GM19438 (cell line): ENCODE measurements around the gene GGTA1.
"Not testable (repeated sequence)": the region's sequence is repeated elsewhere in the genome, so short reads cannot be mapped to it uniquely, and the experiment has no call there.

ENCODE experiments used
- ATAC-seq: cut with Tn5 transposase; IDR thresholded peaks from one replicate; pipeline ENCODE4 v1.9.1; 2021; ENCODE audit warnings: low read depth; ENCODE audit not compliant: unreplicated experiment

Gene GGTA1

DNA sequence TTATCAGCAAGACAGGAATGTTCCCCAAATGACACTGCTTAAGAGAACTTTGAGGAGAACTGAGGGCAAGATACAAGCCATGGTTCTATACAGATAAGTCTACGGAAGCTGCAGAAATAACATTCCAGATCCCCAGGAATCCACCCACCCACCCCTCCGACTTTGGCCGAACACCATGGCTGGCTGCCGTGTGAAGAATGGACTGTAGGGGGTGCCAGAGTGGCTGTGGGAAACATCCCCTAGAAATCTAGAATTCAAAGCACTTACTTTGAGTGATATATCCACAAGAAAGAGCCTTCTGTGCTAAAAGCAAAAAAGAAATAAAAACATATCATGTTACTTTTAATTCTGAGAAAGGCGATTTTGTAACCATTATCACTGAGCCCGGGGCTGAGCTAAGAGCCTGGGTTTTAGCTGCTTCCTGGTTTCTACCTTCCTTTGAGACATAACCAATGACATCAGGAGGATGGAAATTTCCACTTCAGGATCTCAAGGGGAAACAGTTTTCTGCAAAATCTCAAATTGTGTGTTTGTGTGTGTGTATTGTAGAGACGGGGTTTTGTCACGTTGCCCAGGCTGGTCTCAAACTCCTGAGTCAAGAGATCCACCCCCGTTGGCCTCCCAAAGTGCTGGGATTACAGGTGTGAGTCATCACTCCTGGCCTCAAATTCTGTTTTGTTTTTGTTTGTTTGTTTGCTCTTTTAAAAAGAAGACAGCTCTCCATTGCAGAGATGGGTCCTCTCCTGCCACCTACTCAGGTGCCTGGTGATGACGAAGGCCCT lies 36.4 kb downstream of the GGTA1 start:
- no peak for ATAC-seq

DNA sequence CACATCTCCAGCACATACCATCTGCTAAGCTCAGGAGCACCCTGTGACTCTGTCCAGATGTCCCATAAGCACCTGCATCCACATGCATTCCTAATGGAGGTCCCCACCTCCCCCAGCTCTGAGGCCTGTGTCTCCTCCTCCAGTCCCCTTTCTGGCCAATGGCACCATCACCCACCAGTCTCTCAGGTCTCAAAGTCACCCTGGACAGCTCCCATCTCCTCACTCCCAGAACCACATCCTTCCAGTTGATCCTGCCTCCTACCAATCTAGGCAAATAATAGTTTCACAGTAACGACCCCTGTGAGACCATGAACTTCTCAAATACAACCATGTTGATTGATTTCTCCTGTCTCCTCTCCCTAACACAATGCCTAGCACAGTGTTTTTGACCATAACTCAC lies 40.1 kb downstream of the GGTA1 start:
- ATAC-seq = no peak

DNA sequence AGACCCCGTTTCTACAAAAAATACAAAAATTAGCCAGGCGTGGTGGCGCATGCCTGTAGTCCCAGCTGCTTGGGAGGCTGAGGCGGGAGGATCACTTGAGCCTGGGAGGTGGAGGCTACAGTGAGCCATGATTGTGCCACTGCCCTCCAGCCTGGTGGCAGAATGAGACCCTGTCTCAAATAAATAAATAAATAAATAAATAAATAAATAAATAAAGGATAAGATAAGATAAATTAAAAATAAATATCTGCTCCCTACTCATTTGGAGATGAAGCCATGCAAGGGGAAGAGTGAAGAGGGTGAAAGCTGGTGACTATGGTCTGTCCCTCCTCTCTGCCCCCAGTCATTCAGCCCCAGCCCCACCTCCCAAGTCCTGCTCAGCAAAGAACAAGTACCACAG lies 41.2 kb downstream of the GGTA1 start:
- ATAC-seq = not testable (repeated sequence)

DNA sequence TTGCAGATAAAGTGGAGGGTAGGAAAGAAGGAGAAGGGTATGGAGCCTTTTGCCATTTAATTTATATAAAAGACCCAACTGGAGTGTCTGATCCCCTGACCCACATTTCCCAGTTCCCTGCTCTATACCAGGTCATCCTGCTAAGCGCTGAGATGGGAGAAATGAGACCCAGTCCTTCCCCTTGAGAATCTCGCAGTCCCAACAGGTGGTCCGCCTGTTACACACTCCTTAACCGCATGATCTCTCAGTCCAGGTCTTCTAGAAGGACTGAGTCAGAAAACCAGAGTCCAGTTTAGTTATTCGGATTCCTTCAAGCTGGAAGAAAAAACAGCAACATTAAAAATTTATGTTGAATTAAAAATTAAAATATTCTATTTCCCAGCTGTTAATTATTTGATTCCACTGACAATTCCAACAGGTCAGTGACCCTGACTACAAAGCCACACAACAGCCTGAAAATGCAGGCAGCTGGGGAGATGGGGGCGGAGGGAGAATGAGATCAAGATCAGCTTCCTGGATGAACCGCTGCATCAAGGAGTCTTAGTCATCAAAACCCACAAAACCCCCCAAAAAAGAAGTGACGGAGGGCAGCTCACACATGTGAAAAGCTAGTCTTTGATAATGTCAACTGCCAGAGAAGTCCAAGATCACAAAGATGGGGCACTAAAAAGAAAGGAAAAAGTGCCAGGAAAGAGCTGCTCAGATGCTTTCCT lies 44.0 kb downstream of the GGTA1 start:
- no peak for ATAC-seq

DNA sequence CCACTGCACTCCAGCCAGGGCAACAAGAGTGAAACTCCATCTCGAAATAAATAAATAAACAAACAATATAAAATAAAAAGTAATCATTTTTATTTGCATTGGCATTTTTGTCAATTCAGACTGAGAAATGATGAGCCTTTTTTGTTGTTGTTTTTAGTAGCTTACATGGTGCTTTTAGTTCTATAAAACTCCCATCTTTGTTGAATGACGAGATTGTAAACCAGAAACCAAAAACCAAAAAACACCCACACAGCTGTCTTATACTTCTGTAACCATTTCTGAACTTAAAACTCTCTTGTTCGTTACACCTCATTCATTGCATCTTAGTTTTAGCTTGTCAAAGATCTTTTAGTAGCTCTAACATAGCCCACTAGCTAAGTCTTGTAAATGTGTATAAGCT lies 44.7 kb downstream of the GGTA1 start:
- ATAC-seq = no peak

DNA sequence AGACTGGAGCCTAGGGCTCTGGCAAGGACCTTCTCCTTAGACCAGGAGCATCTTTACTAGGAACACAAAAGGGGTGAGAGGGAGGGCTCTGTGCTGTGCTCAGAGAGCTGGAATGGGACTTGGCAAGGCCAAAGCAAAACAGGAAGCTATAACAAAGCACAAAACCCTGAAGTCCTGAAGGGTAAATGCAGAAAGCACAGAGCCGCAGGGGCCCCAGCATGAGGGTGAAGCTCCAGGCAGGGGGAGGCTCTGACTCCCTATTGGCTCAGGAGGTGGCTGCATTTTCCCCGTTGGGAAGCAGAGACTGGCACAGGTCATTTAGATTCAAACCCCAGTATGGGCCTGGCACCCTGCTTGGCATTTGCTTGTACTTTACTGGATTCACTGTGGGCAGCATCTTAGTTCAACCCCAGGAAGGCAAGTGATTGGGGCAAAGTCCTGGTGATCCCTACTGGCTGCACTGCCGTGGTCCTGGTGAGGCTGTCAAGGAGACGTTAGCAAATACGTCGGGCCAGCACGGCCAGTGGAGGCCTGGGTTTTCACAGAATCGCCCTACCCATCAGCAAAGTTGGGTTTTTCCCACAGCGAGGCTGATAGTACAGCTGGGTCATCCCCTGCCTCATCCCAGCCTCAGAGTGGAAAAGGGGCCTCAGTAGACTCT lies 46.3 kb downstream of the GGTA1 start:
- ATAC-seq = no peak

DNA sequence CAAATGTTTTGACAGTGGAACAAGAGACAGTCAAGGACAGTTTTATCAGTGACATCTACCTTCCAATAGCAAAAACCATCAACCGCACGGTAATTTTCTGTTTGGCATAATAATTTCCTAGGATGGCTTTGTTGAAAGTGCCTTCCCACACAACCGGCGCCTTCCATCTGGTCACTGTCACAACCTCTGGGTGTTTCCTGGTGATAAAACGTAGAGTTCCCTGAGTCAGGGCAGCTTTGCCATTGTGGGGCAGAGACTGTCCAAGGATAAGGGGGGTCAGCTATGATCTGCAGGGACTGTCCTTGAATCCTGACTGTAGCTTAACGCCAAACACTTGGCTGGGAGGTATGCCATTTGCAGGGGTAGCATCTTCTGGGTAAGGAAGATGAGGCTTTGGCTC lies 47.6 kb downstream of the GGTA1 start:
- no peak for ATAC-seq

DNA sequence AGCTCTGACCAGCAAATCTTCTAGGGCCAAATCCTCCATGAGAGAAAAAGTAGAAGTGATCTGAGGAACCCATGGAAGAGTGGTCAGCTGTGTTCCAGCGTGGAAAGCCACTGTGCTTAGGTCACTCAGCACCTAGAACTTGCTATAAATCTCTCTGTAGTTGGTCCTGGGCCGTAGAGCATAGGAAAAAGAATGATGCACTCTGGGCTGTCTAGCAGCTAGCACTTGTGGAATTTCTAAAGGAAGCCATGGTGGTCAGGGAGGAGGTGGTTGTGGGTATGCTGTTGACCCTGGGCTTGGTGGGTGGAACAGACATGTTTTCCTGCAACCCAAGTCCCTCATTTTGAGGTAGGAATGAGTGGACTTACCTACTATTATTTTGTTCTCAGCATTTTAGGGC lies 48.1 kb downstream of the GGTA1 start:
- no peak for ATAC-seq

DNA sequence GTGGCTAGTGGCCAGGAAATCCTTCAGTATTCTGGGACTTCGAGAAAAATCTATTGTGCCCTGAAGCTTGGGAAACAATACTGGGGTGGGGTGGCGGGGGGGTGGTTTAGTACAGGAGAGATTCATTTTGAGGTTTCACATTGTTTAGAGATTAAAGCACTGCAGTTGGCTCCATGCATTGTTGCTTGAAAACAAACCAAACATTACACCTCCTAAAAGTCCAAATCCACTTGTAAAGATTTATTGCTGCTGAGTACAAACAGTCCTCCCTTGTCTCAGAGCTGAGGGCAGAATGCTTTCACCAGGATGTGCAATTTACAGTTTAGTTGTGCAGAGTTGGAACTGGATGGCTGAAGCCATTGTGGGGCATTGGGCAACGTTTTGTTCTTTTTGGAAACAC lies 49.4 kb downstream of the GGTA1 start:
- ATAC-seq = no peak

DNA sequence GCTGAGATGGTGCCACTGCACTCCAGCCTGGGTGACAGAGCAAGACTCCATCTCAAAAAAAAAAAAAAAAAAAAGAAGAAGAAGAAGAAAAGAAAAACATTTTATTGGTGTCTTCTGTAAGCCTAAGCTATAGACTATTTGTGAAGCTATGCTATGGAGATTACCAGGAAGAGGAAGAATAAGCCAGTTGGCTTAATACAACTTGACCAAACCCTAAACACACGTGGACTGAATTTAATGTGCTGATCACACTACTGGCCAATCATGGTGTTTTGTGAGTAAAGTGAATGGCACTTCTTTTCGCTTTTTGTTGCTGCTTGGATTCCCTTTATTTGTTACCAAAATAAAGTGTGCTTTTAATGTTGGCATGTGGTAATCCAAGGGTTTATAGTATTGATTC lies 49.9 kb downstream of the GGTA1 start:
- no peak for ATAC-seq

DNA sequence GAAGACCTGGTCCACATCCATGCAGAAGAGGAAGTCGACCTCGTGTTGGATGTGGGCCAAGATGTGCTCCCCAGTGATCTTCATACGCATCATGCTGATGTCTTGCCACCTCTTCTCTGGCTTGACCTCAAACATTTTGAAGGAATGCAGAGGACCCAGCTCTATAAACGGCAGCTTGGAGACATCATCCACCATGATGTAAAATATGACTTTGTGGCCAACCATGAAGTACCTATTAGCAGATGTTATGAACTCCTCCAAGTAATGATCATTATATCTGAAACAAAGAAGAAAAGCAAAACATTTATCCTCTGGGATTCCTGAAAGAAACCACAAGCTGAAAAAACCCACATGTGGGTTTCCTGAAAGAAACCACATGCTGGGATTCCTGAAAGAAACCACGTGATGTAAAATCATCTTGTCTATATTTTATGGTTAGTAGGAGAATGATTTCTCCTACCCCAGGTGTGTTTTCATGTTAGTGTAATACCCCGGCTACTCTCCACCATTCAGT lies 52.3 kb downstream of the GGTA1 start:
- no peak for ATAC-seq

DNA sequence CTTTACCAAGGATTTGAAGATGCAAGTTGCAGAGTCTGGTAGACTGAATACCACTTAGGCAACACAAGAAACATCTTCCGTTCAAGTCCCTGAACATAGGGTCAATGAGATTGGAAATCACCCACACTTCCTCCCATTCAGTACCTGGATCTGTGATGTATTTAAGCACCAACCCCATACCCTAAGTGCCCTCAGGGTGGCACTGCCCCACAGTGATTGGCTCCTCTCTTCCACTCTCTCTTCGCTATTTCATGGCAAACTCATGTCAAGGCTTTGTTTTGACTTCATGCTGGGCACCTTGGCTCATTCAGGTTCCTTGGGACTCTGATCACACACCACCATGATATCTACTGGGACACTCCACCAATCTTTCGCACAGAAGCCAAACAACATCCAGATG lies 53.7 kb downstream of the GGTA1 start:
- no peak for ATAC-seq

DNA sequence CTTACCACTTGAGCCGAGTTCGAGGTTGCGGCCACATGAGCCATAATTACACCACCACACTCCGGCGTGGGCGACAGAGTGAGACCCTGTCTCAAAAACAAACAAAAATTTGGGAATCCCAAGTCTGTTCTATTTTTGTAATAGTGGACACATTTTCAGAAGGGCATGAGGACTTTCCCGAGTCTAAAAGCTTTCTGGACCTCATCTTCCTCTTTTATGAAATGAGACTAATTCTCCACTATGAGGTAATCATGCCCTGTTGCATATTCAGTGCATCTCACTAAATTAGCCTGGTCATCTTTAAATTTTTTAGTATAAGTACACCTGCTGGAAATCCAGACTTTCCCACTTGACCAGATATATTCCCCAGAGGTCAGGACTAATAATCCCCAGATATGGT lies 55.7 kb downstream of the GGTA1 start:
- ATAC-seq = no peak

DNA sequence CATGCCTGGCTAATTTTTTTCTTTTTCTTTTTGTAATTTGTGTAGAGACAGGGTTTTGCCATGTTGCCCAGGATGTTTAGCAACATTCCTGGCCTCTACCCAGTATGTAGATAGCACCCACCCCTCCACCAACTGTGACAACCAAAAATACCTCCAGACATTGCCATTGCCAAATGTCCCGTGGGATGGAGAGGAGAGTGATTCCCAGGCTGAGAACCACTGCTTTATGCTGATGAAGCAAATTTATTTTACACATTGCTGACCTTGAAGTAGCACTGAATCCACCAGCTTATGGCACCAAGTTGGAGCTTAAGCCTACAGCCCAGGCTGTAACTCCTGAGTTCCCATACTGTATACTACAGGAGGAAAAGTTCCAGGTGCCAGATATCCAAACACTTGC lies 58.5 kb downstream of the GGTA1 start:
- no peak for ATAC-seq

DNA sequence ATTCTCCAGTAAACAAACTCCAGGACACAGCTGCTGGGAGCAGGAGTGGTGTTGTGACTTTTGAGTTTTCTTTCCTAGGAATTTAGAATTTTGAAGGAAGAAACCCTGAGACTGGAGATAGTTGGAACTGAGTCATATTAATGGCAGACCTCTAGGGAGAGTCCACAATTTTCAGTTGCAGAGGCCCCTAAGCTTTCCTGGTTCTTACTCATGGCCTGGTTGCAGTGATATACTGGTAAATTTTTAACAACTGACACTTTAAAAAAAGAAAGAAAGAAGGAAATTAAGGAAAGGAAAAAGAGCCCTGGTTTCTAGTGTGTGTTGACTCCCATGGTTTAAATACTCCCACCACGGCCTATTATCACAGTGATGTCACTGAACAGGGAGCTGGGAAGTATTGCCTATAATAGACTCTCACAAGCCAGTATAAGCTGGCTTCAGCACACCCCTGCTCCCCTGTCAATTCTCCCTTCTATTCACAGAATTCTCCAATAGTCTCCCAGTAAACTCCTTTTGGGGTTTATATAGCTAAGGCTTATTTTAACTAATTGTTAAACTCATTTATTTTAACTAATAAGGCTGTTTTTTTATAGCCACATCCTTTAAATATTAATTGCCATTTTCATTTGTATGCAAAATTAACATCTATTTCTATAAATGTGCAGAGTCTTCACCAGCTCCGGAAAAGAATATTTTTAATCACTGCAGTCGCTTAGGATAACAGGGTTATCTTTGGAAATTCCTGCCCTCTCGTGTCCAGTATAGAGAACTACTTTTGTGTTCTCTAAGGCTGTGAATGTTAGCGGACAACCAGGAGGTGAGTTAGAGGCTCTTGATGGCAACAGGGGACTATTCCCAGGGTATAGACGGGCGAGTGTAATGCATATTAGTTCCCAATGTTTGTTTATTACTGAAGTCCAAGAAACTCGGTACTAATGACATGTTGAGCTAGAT lies 59.7 kb downstream of the GGTA1 start:
- no peak for ATAC-seq

DNA sequence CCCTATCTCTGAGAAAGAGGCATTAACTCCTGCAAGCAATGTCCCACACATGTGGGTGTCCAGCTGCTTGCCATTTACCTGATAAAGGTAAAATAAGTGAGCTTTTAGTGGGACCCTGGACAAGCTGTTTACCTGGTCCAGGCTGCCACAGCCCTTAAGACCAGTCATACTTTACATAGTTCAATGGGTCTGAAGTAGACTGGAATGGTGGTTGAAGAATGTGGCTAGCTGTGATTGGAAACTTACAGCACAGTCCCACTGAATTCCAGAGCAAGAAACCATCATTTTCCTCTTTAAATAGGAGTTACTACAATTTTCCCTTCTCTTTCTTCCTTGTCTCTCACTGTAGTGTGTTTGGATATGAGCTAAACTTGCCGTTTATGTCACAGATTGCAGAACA lies 60.6 kb downstream of the GGTA1 start:
- ATAC-seq = no peak

DNA sequence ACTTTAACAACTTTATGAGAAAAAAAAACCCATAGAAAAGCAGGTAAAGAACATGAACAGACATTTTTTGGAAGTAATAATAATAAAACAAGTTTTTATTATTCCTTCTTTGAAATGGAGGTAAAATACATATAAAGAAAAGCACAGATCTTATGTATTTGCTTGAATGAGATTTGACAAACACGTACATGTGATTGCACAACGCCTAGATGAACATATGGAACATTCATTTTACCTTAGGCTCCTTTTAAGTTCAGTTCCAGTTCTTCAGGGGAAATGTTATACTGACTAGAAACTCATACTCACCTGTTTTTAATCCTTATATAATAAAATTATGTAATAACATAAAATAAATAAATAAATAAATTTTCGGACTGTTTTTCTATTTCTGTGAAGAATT lies 61.8 kb downstream of the GGTA1 start:
- no peak for ATAC-seq

DNA sequence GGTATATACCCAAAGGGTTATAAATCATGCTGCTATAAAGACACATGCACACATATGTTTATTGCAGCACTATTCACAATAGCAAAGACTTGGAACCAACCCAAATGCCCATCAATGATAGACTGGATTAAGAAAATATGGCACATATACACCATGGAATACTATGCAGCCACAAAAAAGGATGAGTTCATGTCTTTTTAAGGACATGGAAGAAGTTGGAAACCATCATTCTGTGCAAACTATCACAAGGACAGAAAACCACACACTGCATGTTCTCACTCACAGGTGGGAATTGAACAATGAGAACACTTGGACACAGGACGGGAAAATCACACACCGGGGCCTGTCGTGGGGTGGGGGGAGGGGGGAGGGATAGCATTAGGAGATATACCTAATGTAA lies 62.6 kb downstream of the GGTA1 start:
- ATAC-seq = not testable (repeated sequence)

DNA sequence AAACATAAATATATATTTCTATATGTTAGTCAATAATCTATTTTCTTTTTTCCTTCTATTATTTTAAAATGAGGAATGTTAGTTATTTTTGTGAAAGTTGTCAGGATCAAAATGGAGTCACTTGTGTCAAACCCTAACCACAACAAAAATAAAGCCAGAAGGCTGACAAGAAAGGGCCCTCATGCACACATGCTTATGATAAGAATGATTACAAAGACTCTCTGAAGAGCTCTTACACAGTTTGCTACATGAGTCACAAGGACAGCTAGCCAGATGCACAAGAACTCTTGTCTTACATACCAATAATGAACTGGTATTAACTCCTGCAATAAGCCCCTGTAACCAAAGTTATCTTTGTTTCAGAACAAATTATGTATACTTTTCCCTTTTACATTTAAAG lies 64.7 kb downstream of the GGTA1 start:
- ATAC-seq = no peak

DNA sequence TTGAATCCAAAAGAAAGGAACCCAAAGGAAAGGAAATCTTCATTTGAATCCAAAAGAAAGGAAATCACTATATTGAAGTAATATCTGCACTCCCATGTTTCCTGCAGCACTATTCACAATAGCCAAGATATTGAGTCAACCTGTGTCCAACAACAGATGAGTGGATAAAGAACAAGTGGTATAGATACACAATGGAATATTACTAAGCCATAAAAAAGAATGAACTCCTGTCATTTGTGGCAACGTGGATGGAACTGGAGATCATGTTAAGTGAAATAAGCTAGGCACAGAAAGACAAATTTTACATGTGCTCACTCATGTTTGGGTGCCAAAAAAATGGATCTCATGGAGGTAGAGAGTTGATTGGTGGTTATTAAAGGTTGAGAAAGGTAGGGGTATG lies 71.7 kb downstream of the GGTA1 start:
- no peak for ATAC-seq
